HCT116 (cell line): ENCODE data around the gene ZDHHC19. TPM values are rescaled to one million over a fixed set of nuclear protein-coding genes. Genes with fewer than 3 reads are reported as not detected.

Source experiments
- ATAC-seq: fragments of 200-7000 bp; cut with Tn5 transposase; 2 replicates; pipeline ENCODE4 v1.9.1; 2020; ENCODE audit warnings: mild to moderate bottlenecking, moderate library complexity
- BruUV-seq: library from RNA; stranded (reverse); fragments of 400-500 nt; replicated peaks from 2 replicates; lab custom pipeline; 2021; lab: Mats Ljungman, UMichigan
- CTCF ChIA-PET: fragments of 300-600 bp; sonication (Branson Sonifier 250); formaldehyde crosslinking; loops from one replicate; lab custom pipeline; 2021; ENCODE audit warnings: antibody characterized with exemption; lab: Charles Lee
- POLR2A ChIA-PET: fragments of 300-600, 350-600 bp; sonication (Branson Sonifier 250); formaldehyde crosslinking; loops from one replicate; lab custom pipeline; 2021; ENCODE audit warnings: antibody characterized with exemption; lab: Charles Lee
- RAD21 ChIA-PET, 2 experiments: fragments of 300-600 bp; sonication (Branson Sonifier 250); formaldehyde crosslinking; loops; one replicate each; lab custom pipeline; 2023; ENCODE audit warnings: low total read pairs in 2 of 2; ENCODE audit not compliant: uncharacterized antibody in 2 of 2, unreplicated experiment in 2 of 2, low non-redundant PET in 1 of 2; lab: Charles Lee
- DNase-seq: peaks from one replicate; pipeline ENCODE4 v3.0.0-alpha.2; 2010; ENCODE audit warnings: low read depth, low spot score
- H2AFZ ChIP-seq: fragments of 200-600 bp; shearing (Covaris generic), sonication (generic); 2 replicates; pipeline ENCODE4 v1.6.1; 2017; ENCODE audit warnings: low read depth, mixed run types, mixed read lengths, antibody characterized with exemption, low read length; ENCODE audit not compliant: poor library complexity, severe bottlenecking
- H3K27ac ChIP-seq: 2 replicates; pipeline ENCODE4 v1.5.1; 2012; ENCODE audit warnings: low read depth, low read length
- H3K27me3 ChIP-seq: fragments of 200-600 bp; sonication (generic); 2 replicates; pipeline ENCODE4 v1.6.1; 2016; ENCODE audit warnings: mixed run types, low read length, mixed read lengths; ENCODE audit not compliant: insufficient read depth
- H3K36me3 ChIP-seq, 2 experiments: fragments of 200-500 bp in 1 of 2; fragments of 200-600 bp in 1 of 2; sonication (Bioruptor generic) in 1 of 2; sonication (generic) in 1 of 2; 2 replicates each; pipeline versions ENCODE4 v1.5.1 to v1.6.1; 2014 to 2016; ENCODE audit warnings: low read length in 2 of 2, inconsistent platforms in 1 of 2, mixed read lengths in 1 of 2, mixed run types in 1 of 2; ENCODE audit not compliant: insufficient read depth in 2 of 2, control insufficient read depth in 1 of 2
- H3K4me1 ChIP-seq, 2 experiments: fragments of 200-600 bp in 1 of 2; sonication (generic) in 1 of 2; 2 replicates each; pipeline versions ENCODE4 v1.5.1 to v1.6.1; 2012 to 2017; ENCODE audit warnings: low read length in 2 of 2, inconsistent platforms in 1 of 2, mild to moderate bottlenecking in 1 of 2, mixed read lengths in 1 of 2, mixed run types in 1 of 2, moderate library complexity in 1 of 2; ENCODE audit not compliant: insufficient read depth in 2 of 2, control insufficient read depth in 1 of 2
- H3K4me2 ChIP-seq: fragments of 200-600 bp; sonication (generic); 2 replicates; pipeline ENCODE4 v1.6.1; 2017; ENCODE audit warnings: mixed run types, low read length, mixed read lengths
- H3K4me3 ChIP-seq, 2 experiments: fragments of 200-600 bp in 1 of 2; sonication (generic) in 1 of 2; replicated peaks in 1 of 2; 2 replicates each; pipeline ENCODE4 v1.5.1; 2011 to 2016; ENCODE audit warnings: low read length in 2 of 2, control low read depth in 1 of 2, low read depth in 1 of 2, mild to moderate bottlenecking in 1 of 2, mixed read lengths in 1 of 2, mixed run types in 1 of 2
- H3K79me2 ChIP-seq: fragments of 200-600 bp; sonication (generic); 2 replicates; pipeline ENCODE4 v1.6.1; 2017; ENCODE audit warnings: mild to moderate bottlenecking, mixed run types, low read length, moderate library complexity, mixed read lengths; ENCODE audit not compliant: insufficient read depth
- H3K9ac ChIP-seq: fragments of 200-600 bp; sonication (generic); 2 replicates; pipeline ENCODE4 v1.6.1; 2016; ENCODE audit warnings: low read length, mixed read lengths
- H3K9me2 ChIP-seq: fragments of 200-600 bp; sonication (generic), shearing (Covaris generic); 2 replicates; pipeline ENCODE4 v1.6.1; 2017; ENCODE audit warnings: mixed run types, mild to moderate bottlenecking, moderate library complexity; ENCODE audit not compliant: insufficient read depth
- H3K9me3 ChIP-seq, 2 experiments: fragments of 200-500 bp in 1 of 2; fragments of 200-600 bp in 1 of 2; sonication (Bioruptor generic) in 1 of 2; sonication (generic) in 1 of 2; 2 replicates each; pipeline ENCODE4 v1.6.1; 2014 to 2017; ENCODE audit warnings: low read length in 2 of 2, mixed read lengths in 2 of 2, inconsistent platforms in 1 of 2, low read depth in 1 of 2, mild to moderate bottlenecking in 1 of 2, mixed run types in 1 of 2, moderate library complexity in 1 of 2; ENCODE audit not compliant: control insufficient read depth in 1 of 2, insufficient read depth in 1 of 2
- H4K20me1 ChIP-seq: fragments of 200-600 bp; sonication (generic), shearing (Covaris generic); 2 replicates; pipeline ENCODE4 v1.6.1; 2017; ENCODE audit warnings: mixed run types, mild to moderate bottlenecking, moderate library complexity; ENCODE audit not compliant: insufficient read depth
- CTCF ChIP-seq, 3 experiments: fragments of 200-600 bp in 1 of 3; sonication (generic) in 1 of 3; IDR thresholded peaks in 2 of 3; conservative IDR thresholded peaks in 1 of 3; 2 replicates each; pipeline ENCODE4 v1.5.1; 2012 to 2017; ENCODE audit warnings: low read depth in 2 of 3, low read length in 2 of 3, antibody characterized with exemption in 1 of 3, borderline replicate concordance in 1 of 3, control low read depth in 1 of 3, mild to moderate bottlenecking in 1 of 3, mixed read lengths in 1 of 3, mixed run types in 1 of 3, moderate library complexity in 1 of 3; ENCODE audit not compliant: insufficient read depth in 1 of 3
- EGR1 ChIP-seq: IDR thresholded peaks from 2 replicates; pipeline ENCODE4 v1.6.1; 2012; ENCODE audit warnings: low read depth
- SIN3A ChIP-seq: IDR thresholded peaks from 2 replicates; pipeline ENCODE4 v1.6.1; 2012; ENCODE audit warnings: low read depth
- SP1 ChIP-seq: IDR thresholded peaks from 2 replicates; pipeline ENCODE4 v1.6.1; 2012; ENCODE audit warnings: low read depth
- ZBTB33 ChIP-seq: IDR thresholded peaks from 2 replicates; pipeline ENCODE4 v1.6.1; 2011; ENCODE audit warnings: mild to moderate bottlenecking, low read length, moderate library complexity; ENCODE audit not compliant: insufficient replicate concordance; ENCODE audit errors: extremely low read depth
- ZNF274 ChIP-seq: fragments of 200-500 bp; sonication (Bioruptor generic); IDR thresholded peaks from 2 replicates; pipeline ENCODE4 v1.6.1; 2014; ENCODE audit warnings: mild to moderate bottlenecking, low read depth, low read length, inconsistent platforms
- intact Hi-C: fragments of 100-400 bp; cut with micrococcal nuclease; formaldehyde crosslinking; loops from 2 replicates; pipeline ENCODE4 v1.10.0; 2022
- total RNA-seq: library from RNA; stranded (reverse); gene quantifications from one replicate; pipeline ENCODE4 v1.2.1, GENCODE V29; 2021; ENCODE audit not compliant: unreplicated experiment

ZDHHC19 gene
- total RNA-seq, 1 experiment from 2014 or later: not detected

GRCh38 chr3:196232154-196232881, 21.1 kb upstream of the ZDHHC19 start:
- no peaks in the 10 kb centered on the region for H4K20me1 ChIP-seq
- H3K79me2 ChIP-seq: no peaks in the 10 kb centered on the region
- TF ChIP-seq ZNF274 (no peak), EGR1 (no peak), ZBTB33 (no peak), SIN3A (no peak), CTCF (IDR thresholded peaks at IDR 0.05 in 2 of 3, conservative IDR thresholded peaks at IDR 0.05 in 1 of 3; ENCODE audit: borderline replicate concordance in 1 of 3, insufficient read depth in 1 of 3, low read depth in 2 of 3, low read length in 2 of 3) (no peak), SP1 (no peak)
- POLR2A ChIA-PET: no interaction called here
- DNase-seq (no peak), ATAC-seq (no peak)
- RAD21 ChIA-PET: no interaction called here
- no peak overlapping the region for H3K9ac ChIP-seq
- H3K4me2 ChIP-seq: no peak overlapping the region
- H3K27me3 ChIP-seq: no peaks in the 10 kb centered on the region
- H3K9me2 ChIP-seq: no peaks in the 10 kb centered on the region
- H2AFZ ChIP-seq: no peak overlapping the region
- intact Hi-C loops: no loop called here
- H3K4me3 ChIP-seq: no peak overlapping the region
- no peaks in the 10 kb centered on the region for H3K9me3 ChIP-seq
- CTCF ChIA-PET: no interaction called here
- BruUV-seq: no TSS peak
- H3K4me1 ChIP-seq: no peaks in the 10 kb centered on the region
- 0 out of 4 replicates have a peak, but pooled peaks cover 0 to 2% of the 10 kb centered on the region in 2 experiments for H3K36me3 ChIP-seq
- no peak overlapping the region for H3K27ac ChIP-seq
